Sigmoid colon (tissue), 7 donors: ENCODE results near the gene CCDC188. TPM values are rescaled to one million over a fixed set of nuclear protein-coding genes. Genes with fewer than 3 reads are reported as not detected.

ENCODE experiments used
- DNase-seq: peaks from one replicate; pipeline ENCODE4 v3.0.0-alpha.2; 2019
- H3K27ac ChIP-seq, 4 donors: fragments of 200-600 bp; sonication (generic); one replicate each; pipeline ENCODE4 v1.5.1; 2016 to 2019; ENCODE audit warnings: mild to moderate bottlenecking in 1 of 4
- H3K27me3 ChIP-seq, 3 donors: fragments of 200-600 bp; sonication (generic); one replicate each; pipeline ENCODE4 v1.5.1; 2019; ENCODE audit warnings: mild to moderate bottlenecking in 1 of 3
- H3K36me3 ChIP-seq, 4 donors: fragments of 200-600 bp; sonication (generic); one replicate each; pipeline ENCODE4 v1.5.1; 2016 to 2019
- H3K4me1 ChIP-seq, 4 donors: fragments of 200-600 bp; sonication (generic); one replicate each; pipeline ENCODE4 v1.5.1; 2017 to 2019
- H3K4me3 ChIP-seq, 4 donors: fragments of 200-600 bp; sonication (generic); one replicate each; pipeline ENCODE4 v1.5.1; 2017 to 2019; ENCODE audit warnings: mild to moderate bottlenecking in 2 of 4, moderate library complexity in 1 of 4
- H3K9me3 ChIP-seq, 4 donors: fragments of 200-600 bp in 3 of 4; sonication (generic) in 3 of 4; one replicate each; pipeline versions ENCODE4 v1.5.1 to v1.6.1; 2013 to 2019
- CTCF ChIP-seq, 4 experiments: fragments of 450-650 bp in 3 of 4; fragments of 200-600 bp in 1 of 4; IDR thresholded peaks; one replicate each; pipeline ENCODE4 v1.5.1; 2016 to 2019; ENCODE audit warnings: antibody characterized with exemption in 4 of 4, mild to moderate bottlenecking in 3 of 4, moderate library complexity in 2 of 4
- EP300 ChIP-seq, 4 donors: sonication (generic); formaldehyde crosslinking; IDR thresholded peaks; one replicate each; pipeline ENCODE4 v1.6.1; 2017; ENCODE audit warnings: antibody characterized with exemption in 4 of 4
- POLR2A ChIP-seq, 2 donors: fragments of 450-650 bp; IDR thresholded peaks; one replicate each; pipeline ENCODE4 v1.6.1; 2016; ENCODE audit warnings: antibody characterized with exemption in 2 of 2, mild to moderate bottlenecking in 2 of 2, moderate library complexity in 2 of 2
- POLR2AphosphoS5 ChIP-seq, 4 donors: sonication (generic); formaldehyde crosslinking; IDR thresholded peaks; one replicate each; pipeline ENCODE4 v1.6.1; 2017; ENCODE audit warnings: antibody characterized with exemption in 4 of 4
- WGBS, 2 donors: extraction: QIAGEN DNeasy Blood & Tissue Kit; methylation state at CpG; one replicate each; pipeline ENCODE4 v1.1.7; 2013; 5-methylcytosine and 5-hydroxymethylcytosine counted together
- intact Hi-C: fragments of 100-400 bp; cut with DNase I; formaldehyde crosslinking; loops from one replicate; pipeline ENCODE4 v1.15.1; 2023
- polyA plus RNA-seq, 3 donors: library from polyadenylated mRNA; stranded (reverse); fragments of 200-250 nt; gene quantifications; one replicate each; pipeline ENCODE4 v1.2.3, GENCODE V29; 2013
- total RNA-seq, 4 donors: library from RNA; depleted of rRNA; stranded (reverse); fragments of >200 nt; gene quantifications; one replicate each; pipeline ENCODE4 v1.1.0, GENCODE V29; 2016
- donor health status: healthy with polysubstance abuse.
- donor health status: Bipolar disorder and iron deficiency.
- donor health status: healthy.

Gene CCDC188
- total RNA-seq = under 1 TPM in 1 of 4 donors, not detected in 3; 0.41 TPM
- polyA plus RNA-seq = 1 to 10 TPM in 1 of 3 donors, not detected in 2; 1.1 TPM

GRCh38 chr22:20150381-20151275, at the start of gene CCDC188:
Gene CCDC188 (minus strand): TSS chr22:20151055. CDS start chr22:20150986, 69 bp downstream.
- peaks cover 0 to 16% (median 14%) of the 10 kb centered on the region in 3 donors for H3K27me3 ChIP-seq
- intact Hi-C loops = no loop called here
- WGBS, 2 donors = 44 to 62% methylated on average over 14 of the region's 14 CpGs
- H3K9me3 ChIP-seq = no peaks in the 10 kb centered on the region
- DNase-seq = no peak
- no peak within 1 kb of the TSS for H3K4me3 ChIP-seq
- no peak for TF ChIP-seq POLR2AphosphoS5 (IDR thresholded peaks at IDR 0.05)
- no peak for TF ChIP-seq EP300 (IDR thresholded peaks at IDR 0.05)
- no peak for TF ChIP-seq POLR2A (IDR thresholded peaks at IDR 0.05)
- TF ChIP-seq CTCF (IDR thresholded peaks at IDR 0.05) = no peak
- peaks cover 0 to 2% (median 0%) of the 10 kb centered on the region in 4 donors for H3K36me3 ChIP-seq
- H3K27ac ChIP-seq = no peak within 1 kb of the TSS
- no peaks in the 10 kb centered on the region for H3K4me1 ChIP-seq

GRCh38 chr22:20199906-20200305, 49.1 kb upstream of the CCDC188 start:
- 92 to 94% methylated on average over 5 of the region's 5 CpGs for WGBS, 2 donors
- Histone ChIP-seq H3K27ac (no peak overlapping the region), H3K4me1 (peaks cover 0 to 18% (median 3%) of the 10 kb centered on the region in 4 donors), H3K4me3 (no peak overlapping the region), H3K27me3 (peaks cover 0 to 23% (median 0%) of the 10 kb centered on the region in 3 donors), H3K36me3 (no peaks in the 10 kb centered on the region), H3K9me3 (no peaks in the 10 kb centered on the region)
- no peak for DNase-seq
- no peak for TF ChIP-seq POLR2A (IDR thresholded peaks at IDR 0.05)
- no peak for TF ChIP-seq EP300 (IDR thresholded peaks at IDR 0.05)
- no peak for TF ChIP-seq POLR2AphosphoS5 (IDR thresholded peaks at IDR 0.05)
- no peak for TF ChIP-seq CTCF (IDR thresholded peaks at IDR 0.05)
- intact Hi-C loops = no loop called here

- intact Hi-C loops = no loop called here
- TF ChIP-seq EP300 (IDR thresholded peaks at IDR 0.05) (no peak), CTCF (IDR thresholded peaks at IDR 0.05) (no peak), POLR2AphosphoS5 (IDR thresholded peaks at IDR 0.05) (no peak), POLR2A (IDR thresholded peaks at IDR 0.05) (no peak)
- no peaks in the 10 kb centered on the region for H3K9me3 ChIP-seq
- peaks cover 0 to 18% (median 0%) of the 10 kb centered on the region in 3 donors for H3K27me3 ChIP-seq
- no peak for DNase-seq
- no peak overlapping the region for H3K27ac ChIP-seq
- 88 to 91% methylated on average over 1 of the region's 1 CpG for WGBS, 2 donors
- H3K4me1 ChIP-seq = peaks cover 0 to 13% (median under 1%) of the 10 kb centered on the region in 4 donors
- H3K4me3 ChIP-seq = no peak overlapping the region
- no peaks in the 10 kb centered on the region for H3K36me3 ChIP-seq
Observed at GRCh38 chr22:20199413-20199842, 48.6 kb upstream of the CCDC188 start.

GRCh38 chr22:20198557-20199319, 47.9 kb upstream of the CCDC188 start:
- H3K4me1 ChIP-seq = peaks cover 0 to 7% (median 0%) of the 10 kb centered on the region in 4 donors
- peaks cover 0 to 12% (median 0%) of the 10 kb centered on the region in 3 donors for H3K27me3 ChIP-seq
- intact Hi-C loops = no loop called here
- H3K9me3 ChIP-seq = no peaks in the 10 kb centered on the region
- H3K4me3 ChIP-seq = no peak overlapping the region
- H3K36me3 ChIP-seq = no peaks in the 10 kb centered on the region
- TF ChIP-seq POLR2A (IDR thresholded peaks at IDR 0.05) = no peak
- TF ChIP-seq EP300 (IDR thresholded peaks at IDR 0.05) = no peak
- no peak for TF ChIP-seq POLR2AphosphoS5 (IDR thresholded peaks at IDR 0.05)
- no peak for TF ChIP-seq CTCF (IDR thresholded peaks at IDR 0.05)
- no peak overlapping the region for H3K27ac ChIP-seq
- WGBS, 2 donors = 16 to 59% methylated on average over 10 of the region's 10 CpGs
- DNase-seq = no peak
